Chondrocyte (in vitro differentiated cells): ENCODE data around the gene C1R. TPM values are rescaled to one million over a fixed set of nuclear protein-coding genes. Genes with fewer than 3 reads are reported as not detected.

Experiments used
- DNase-seq: peaks from one replicate; pipeline ENCODE4 v3.0.0; 2021; ENCODE audit warnings: mixed read lengths, low spot score
- H3K27ac Mint-ChIP-seq: one replicate; pipeline ENCODE4 v1.8.0; 2021; ENCODE audit warnings: mild to moderate bottlenecking, moderate library complexity, mixed read lengths; ENCODE audit not compliant: unreplicated experiment
- H3K27me3 Mint-ChIP-seq: 2 replicates; pipeline ENCODE4 v1.8.0; 2021; ENCODE audit warnings: low read depth, mixed read lengths
- H3K36me3 Mint-ChIP-seq: 2 replicates; pipeline ENCODE4 v1.8.0; 2021; ENCODE audit warnings: low read depth, mixed read lengths
- H3K4me1 Mint-ChIP-seq: 2 replicates; pipeline ENCODE4 v1.8.0; 2021; ENCODE audit warnings: low read depth, mild to moderate bottlenecking, mixed read lengths
- H3K4me3 Mint-ChIP-seq: one replicate; pipeline ENCODE4 v1.8.0; 2021; ENCODE audit warnings: mild to moderate bottlenecking, moderate library complexity, mixed read lengths; ENCODE audit not compliant: unreplicated experiment
- H3K9me3 Mint-ChIP-seq: 2 replicates; pipeline ENCODE4 v1.8.0; 2021; ENCODE audit warnings: low read depth, mixed read lengths
- total RNA-seq: library from RNA; stranded (reverse); gene quantifications from 3 replicates; pipeline ENCODE4 v1.2.1, GENCODE V29; 2021
- TF ChIP-seq, protein P1 (sequence below): fragments of 200-600 bp; sonication (generic); IDR thresholded peaks from 2 replicates; pipeline ENCODE4 v1.5.0; 2021; ENCODE audit warnings: antibody characterized with exemption, mild to moderate bottlenecking, moderate library complexity

C1R gene
- total RNA-seq, 1 donor from 2014 or later = 21.9 TPM

DNA sequence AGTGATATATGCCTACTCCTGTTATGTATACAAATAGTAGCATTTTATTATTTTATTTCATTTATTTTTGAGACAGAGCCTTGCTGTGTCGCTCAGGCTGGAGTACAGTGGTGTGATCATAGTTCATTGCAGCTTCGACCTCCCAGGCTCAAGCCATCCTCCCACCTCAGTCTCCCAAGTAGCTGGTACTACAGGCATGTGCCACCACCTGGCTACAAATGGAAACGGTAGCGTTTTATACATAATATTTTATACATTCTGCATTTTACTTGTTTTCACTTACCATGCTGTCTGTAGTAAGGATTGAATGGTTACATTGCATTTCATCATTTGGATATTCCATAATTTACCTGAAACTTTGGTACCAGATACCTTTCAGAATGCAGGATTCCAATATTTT, 14.1 kb downstream of the C1R start:
- TF ChIP-seq, protein P1, sequence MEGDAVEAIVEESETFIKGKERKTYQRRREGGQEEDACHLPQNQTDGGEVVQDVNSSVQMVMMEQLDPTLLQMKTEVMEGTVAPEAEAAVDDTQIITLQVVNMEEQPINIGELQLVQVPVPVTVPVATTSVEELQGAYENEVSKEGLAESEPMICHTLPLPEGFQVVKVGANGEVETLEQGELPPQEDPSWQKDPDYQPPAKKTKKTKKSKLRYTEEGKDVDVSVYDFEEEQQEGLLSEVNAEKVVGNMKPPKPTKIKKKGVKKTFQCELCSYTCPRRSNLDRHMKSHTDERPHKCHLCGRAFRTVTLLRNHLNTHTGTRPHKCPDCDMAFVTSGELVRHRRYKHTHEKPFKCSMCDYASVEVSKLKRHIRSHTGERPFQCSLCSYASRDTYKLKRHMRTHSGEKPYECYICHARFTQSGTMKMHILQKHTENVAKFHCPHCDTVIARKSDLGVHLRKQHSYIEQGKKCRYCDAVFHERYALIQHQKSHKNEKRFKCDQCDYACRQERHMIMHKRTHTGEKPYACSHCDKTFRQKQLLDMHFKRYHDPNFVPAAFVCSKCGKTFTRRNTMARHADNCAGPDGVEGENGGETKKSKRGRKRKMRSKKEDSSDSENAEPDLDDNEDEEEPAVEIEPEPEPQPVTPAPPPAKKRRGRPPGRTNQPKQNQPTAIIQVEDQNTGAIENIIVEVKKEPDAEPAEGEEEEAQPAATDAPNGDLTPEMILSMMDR = peak; percentile 25
- H3K36me3 Mint-ChIP-seq = peaks cover 3% of the 10 kb centered on the region
- peaks cover under 1% of the 10 kb centered on the region for H3K9me3 Mint-ChIP-seq
- no peak overlapping the region for H3K4me3 Mint-ChIP-seq
- DNase-seq = no peak
- H3K27me3 Mint-ChIP-seq = no peaks in the 10 kb centered on the region
- no peak overlapping the region for H3K27ac Mint-ChIP-seq
- peaks cover 11% of the 10 kb centered on the region for H3K4me1 Mint-ChIP-seq

DNA sequence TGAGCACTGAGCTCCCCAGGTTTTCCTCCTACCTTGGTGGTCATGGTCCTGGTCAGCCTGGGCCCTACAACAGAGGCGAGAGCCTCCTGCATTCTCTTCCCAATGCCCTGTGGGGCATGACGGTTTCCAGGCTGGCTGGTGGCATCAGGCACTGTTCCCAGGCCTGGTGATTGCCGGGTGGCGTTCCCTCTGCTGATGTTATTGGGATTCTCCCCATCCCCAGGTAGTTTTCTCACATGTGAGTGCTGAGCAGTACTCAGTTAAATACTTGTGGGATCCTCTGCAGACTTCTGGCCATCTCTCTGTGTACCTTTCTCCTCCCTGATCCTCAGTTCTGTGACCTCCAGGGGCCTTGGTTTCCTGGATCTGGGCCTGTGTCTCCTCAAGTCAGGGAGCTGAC, 15.8 kb downstream of the C1R start:
- no peaks in the 10 kb centered on the region for H3K36me3 Mint-ChIP-seq
- no peaks in the 10 kb centered on the region for H3K9me3 Mint-ChIP-seq
- DNase-seq = no peak
- TF ChIP-seq, protein P1 = no peak
- H3K27me3 Mint-ChIP-seq = no peaks in the 10 kb centered on the region
- peaks cover 11% of the 10 kb centered on the region for H3K4me1 Mint-ChIP-seq
- H3K4me3 Mint-ChIP-seq = no peak overlapping the region
- no peak overlapping the region for H3K27ac Mint-ChIP-seq

DNA sequence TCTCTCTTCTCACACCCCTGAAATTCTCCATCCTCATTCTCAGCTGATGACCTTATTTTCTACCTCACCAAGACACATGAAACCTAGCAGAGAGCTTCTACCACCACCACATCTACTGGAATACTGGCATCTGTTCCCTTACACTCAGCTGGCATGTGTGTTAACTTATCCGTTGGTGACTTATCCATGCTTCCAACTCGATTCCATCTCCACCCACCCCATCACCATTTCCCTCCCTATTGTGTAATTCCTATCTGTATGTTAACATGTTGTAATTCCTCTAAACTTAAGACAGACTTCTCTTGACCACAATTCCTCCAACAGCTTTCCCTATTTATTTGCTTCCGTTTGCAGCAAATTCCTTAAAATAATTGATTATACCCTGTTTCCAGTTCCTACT, 16.3 kb downstream of the C1R start:
- TF ChIP-seq, protein P1 = no peak
- Mint-ChIP-seq H3K9me3 (no peaks in the 10 kb centered on the region), H3K36me3 (no peaks in the 10 kb centered on the region), H3K4me1 (peaks cover 11% of the 10 kb centered on the region), H3K27me3 (no peaks in the 10 kb centered on the region), H3K4me3 (no peak overlapping the region), H3K27ac (no peak overlapping the region)
- DNase-seq = no peak

DNA sequence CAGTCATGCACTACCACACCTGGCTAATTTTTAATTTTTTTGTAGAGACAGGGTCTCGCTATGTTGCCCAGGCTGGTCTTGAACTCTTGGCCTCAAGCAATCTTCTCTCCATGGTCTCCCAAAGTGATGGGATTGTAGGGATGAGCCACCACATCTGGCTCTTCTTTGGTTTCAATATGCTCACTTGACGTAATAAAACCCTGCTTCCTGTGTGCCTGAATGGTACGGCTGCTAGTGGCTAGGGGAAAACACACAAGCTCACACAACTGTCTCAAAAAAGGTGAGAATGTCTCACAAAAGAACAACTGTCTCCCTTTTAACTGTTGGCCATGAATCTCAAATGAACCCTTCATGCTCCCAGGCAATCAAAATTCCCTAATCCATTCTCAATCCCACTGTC, 16.7 kb downstream of the C1R start:
- TF ChIP-seq, protein P1 = no peak
- no peak overlapping the region for H3K27ac Mint-ChIP-seq

DNA sequence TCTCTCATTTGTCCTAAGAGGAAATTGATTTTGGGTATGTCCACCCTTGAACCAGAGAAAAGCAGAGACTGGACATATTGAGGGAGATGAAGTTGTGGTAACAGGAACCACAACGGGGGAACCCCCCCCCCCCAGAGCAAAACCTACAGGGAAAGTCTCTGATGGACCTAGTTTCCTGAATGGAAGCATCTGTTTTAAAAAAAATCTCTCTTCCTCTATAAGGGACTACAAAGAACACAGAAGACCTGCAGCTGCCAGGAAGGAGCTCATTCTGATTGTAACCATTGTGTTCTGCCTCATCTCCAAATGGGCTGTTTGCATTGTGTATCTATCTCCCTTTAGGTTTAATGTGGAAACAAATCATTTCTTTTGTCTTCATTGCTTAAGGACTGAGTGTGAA, 18.3 kb downstream of the C1R start:
- Mint-ChIP-seq H3K27ac (no peak overlapping the region), H3K9me3 (no peaks in the 10 kb centered on the region), H3K36me3 (no peaks in the 10 kb centered on the region), H3K4me1 (peaks cover 5% of the 10 kb centered on the region), H3K4me3 (no peak overlapping the region), H3K27me3 (no peaks in the 10 kb centered on the region)
- TF ChIP-seq, protein P1 = no peak
- no peak for DNase-seq

More for the DNA sequence above, 16.7 kb downstream of the C1R start:
- Mint-ChIP-seq H3K4me3 (no peak overlapping the region), H3K27me3 (no peaks in the 10 kb centered on the region), H3K4me1 (peaks cover 10% of the 10 kb centered on the region), H3K9me3 (no peaks in the 10 kb centered on the region), H3K36me3 (no peaks in the 10 kb centered on the region)
- no peak for DNase-seq
